ENCODE data around the gene SPATS2L. TPM values are rescaled to one million over a fixed set of nuclear protein-coding genes. Genes with fewer than 3 reads are reported as not detected.
A peak's percentile ranks its signal among the peaks of the same experiment; 100 is the strongest.

The SPATS2L gene
- total and polyA plus RNA-seq, 8 donors, result 36.8 to 245 (median 80.7) TPM

DNA sequence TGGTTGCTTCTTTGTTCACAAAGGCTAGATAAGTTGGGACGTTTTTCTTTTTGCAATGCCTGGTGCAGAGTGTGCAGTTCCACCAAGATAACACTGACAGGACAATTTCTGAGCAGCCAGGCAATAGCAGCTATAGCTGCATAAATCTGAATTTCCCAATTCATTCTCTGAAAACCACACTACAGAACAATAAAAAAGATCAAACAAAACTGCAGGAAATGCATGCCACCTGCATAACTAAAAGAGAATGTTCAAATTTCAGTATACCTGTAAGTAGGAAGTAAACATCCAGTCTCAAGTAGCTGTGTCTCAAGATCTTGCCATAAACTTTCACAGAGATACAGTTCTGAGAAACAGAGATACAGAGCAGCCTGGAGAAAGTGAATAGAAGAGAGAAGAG, 208.7 kb downstream of the SPATS2L start:
- WGBS, 5 donors, result 12 to 30% (median 17%) methylated on average over 1 of the region's 1 CpG
- intact Hi-C loops (cut with DNase I; ENCODE audit: low total_unique reads), result no loop called here
- no peak overlapping the region for H3K27ac ChIP-seq
- H3K27me3 ChIP-seq, result peaks cover 0 to 13% (median 0%) of the 10 kb centered on the region in 3 donors
- no peaks in the 10 kb centered on the region for H3K9me3 ChIP-seq
- no peak for DNase-seq
- H3K36me3 ChIP-seq, result no peaks in the 10 kb centered on the region
- TF ChIP-seq POLR2AphosphoS5 (IDR thresholded peaks at IDR 0.05), result no peak
- no peak for TF ChIP-seq POLR2A (IDR thresholded peaks at IDR 0.05)
- no peak for TF ChIP-seq EP300 (IDR thresholded peaks at IDR 0.05)
- no peak overlapping the region for H3K4me3 ChIP-seq
- peaks cover 0 to 8% (median 3%) of the 10 kb centered on the region in 4 donors for H3K4me1 ChIP-seq

DNA sequence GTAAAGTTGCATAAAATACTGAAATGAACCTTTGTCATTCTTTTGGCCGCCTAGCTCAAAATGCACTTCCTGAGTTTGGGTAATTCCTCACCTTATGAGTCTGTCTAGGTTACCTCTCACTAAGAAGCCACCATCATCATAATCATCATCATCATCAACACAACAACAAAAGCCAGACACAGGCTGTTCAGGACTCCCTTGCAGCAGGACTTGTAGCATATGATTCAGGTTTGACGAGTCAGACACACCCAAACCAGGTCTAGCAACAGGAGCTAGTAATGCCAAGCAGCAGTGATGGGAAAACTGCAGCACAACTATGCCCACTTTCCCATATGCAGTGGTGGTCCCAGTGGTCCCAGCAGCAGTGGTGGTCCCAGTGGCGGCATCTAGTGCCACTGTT, 216.7 kb downstream of the SPATS2L start:
- H3K4me1 ChIP-seq, result peaks cover 6 to 11% (median 10%) of the 10 kb centered on the region in 4 donors
- H3K27ac ChIP-seq, result no peak overlapping the region
- WGBS, 5 donors, result 65 to 83% (median 78%) methylated on average over 3 of the region's 3 CpGs
- no peaks in the 10 kb centered on the region for H3K9me3 ChIP-seq
- TF ChIP-seq EP300 (IDR thresholded peaks at IDR 0.05) (no peak), POLR2A (IDR thresholded peaks at IDR 0.05) (no peak), POLR2AphosphoS5 (IDR thresholded peaks at IDR 0.05) (no peak)
- TF ChIP-seq, protein P1, sequence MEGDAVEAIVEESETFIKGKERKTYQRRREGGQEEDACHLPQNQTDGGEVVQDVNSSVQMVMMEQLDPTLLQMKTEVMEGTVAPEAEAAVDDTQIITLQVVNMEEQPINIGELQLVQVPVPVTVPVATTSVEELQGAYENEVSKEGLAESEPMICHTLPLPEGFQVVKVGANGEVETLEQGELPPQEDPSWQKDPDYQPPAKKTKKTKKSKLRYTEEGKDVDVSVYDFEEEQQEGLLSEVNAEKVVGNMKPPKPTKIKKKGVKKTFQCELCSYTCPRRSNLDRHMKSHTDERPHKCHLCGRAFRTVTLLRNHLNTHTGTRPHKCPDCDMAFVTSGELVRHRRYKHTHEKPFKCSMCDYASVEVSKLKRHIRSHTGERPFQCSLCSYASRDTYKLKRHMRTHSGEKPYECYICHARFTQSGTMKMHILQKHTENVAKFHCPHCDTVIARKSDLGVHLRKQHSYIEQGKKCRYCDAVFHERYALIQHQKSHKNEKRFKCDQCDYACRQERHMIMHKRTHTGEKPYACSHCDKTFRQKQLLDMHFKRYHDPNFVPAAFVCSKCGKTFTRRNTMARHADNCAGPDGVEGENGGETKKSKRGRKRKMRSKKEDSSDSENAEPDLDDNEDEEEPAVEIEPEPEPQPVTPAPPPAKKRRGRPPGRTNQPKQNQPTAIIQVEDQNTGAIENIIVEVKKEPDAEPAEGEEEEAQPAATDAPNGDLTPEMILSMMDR (IDR thresholded peaks at IDR 0.05), result no peak
- DNase-seq, result no peak
- no peak overlapping the region for H3K4me3 ChIP-seq
- H3K27me3 ChIP-seq, result peaks cover 0 to 12% (median 0%) of the 10 kb centered on the region in 3 donors
- no peaks in the 10 kb centered on the region for H3K36me3 ChIP-seq
- intact Hi-C loops (cut with DNase I; ENCODE audit: low total_unique reads), result no loop called here

DNA sequence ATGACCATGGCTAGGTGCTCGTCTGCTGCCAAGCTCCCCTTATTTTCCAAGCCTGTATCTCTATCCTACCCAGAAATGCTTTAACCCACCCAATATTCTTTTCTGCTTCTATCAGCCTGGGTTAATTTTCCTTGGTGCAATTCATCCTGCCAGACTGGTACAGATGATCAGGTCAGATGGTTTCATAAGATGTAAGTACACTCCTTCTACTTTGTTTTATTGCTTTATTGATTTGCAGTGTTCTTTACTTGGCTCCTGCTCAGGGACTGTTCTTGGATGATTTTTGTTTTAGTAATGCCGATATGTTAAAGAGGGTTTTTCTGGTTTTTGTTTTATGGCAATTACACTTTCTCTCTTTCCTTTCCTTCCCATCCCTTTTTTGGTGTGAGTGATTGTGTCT, 217.1 kb downstream of the SPATS2L start:
- DNase-seq, result no peak
- intact Hi-C loops (cut with DNase I; ENCODE audit: low total_unique reads), result no loop called here
- Histone ChIP-seq H3K4me1 (peaks cover 6 to 11% (median 10%) of the 10 kb centered on the region in 4 donors), H3K36me3 (no peaks in the 10 kb centered on the region), H3K27me3 (peaks cover 0 to 12% (median 0%) of the 10 kb centered on the region in 3 donors), H3K9me3 (no peaks in the 10 kb centered on the region), H3K27ac (no peak overlapping the region), H3K4me3 (no peak overlapping the region)
- TF ChIP-seq POLR2A (IDR thresholded peaks at IDR 0.05) (no peak), EP300 (IDR thresholded peaks at IDR 0.05) (no peak), POLR2AphosphoS5 (IDR thresholded peaks at IDR 0.05) (no peak)
- TF ChIP-seq, protein P1 (IDR thresholded peaks at IDR 0.05), result no peak
- 84 to 92% (median 87%) methylated on average over 2 of the region's 2 CpGs for WGBS, 5 donors

- Histone ChIP-seq H3K36me3 (no peaks in the 10 kb centered on the region), H3K4me3 (peak overlapping the region in 1 of 4 donors; percentile 98), H3K9me3 (no peaks in the 10 kb centered on the region), H3K27me3 (peaks cover 0 to 12% (median 0%) of the 10 kb centered on the region in 3 donors), H3K4me1 (peaks cover 6 to 11% (median 10%) of the 10 kb centered on the region in 4 donors), H3K27ac (no peak overlapping the region)
- DNase-seq, result no peak
- WGBS, 5 donors, result 41 to 58% (median 56%) methylated on average over 2 of the region's 2 CpGs
- intact Hi-C loops (cut with DNase I; ENCODE audit: low total_unique reads), result no loop called here
- TF ChIP-seq POLR2AphosphoS5 (IDR thresholded peaks at IDR 0.05) (no peak), POLR2A (IDR thresholded peaks at IDR 0.05) (no peak), EP300 (IDR thresholded peaks at IDR 0.05) (no peak)
- TF ChIP-seq, protein P1 (IDR thresholded peaks at IDR 0.05), result no peak
These were observed 218.6 kb downstream of the SPATS2L start for GRCh38 chr2:200525066-200525465.

GRCh38 chr2:200525551-200525881, 219.0 kb downstream of the SPATS2L start:
- intact Hi-C loops (cut with DNase I; ENCODE audit: low total_unique reads), result no loop called here
- peak overlapping the region; percentile 28 to 80 (median 68) for H3K27ac ChIP-seq
- peak overlapping the region; percentile 69 to 98 (median 88) for H3K4me3 ChIP-seq

More at GRCh38 chr2:200525551-200525881, 219.0 kb downstream of the SPATS2L start:
- Histone ChIP-seq H3K36me3 (no peaks in the 10 kb centered on the region), H3K27me3 (peaks cover 0 to 12% (median 0%) of the 10 kb centered on the region in 3 donors), H3K4me1 (peaks cover 6 to 11% (median 10%) of the 10 kb centered on the region in 4 donors), H3K9me3 (no peaks in the 10 kb centered on the region)
- TF ChIP-seq POLR2AphosphoS5 (IDR thresholded peaks at IDR 0.05), result no peak
- TF ChIP-seq EP300 (IDR thresholded peaks at IDR 0.05), result no peak
- TF ChIP-seq, protein P1 (IDR thresholded peaks at IDR 0.05), result no peak
- no peak for TF ChIP-seq POLR2A (IDR thresholded peaks at IDR 0.05)
- WGBS, 5 donors, result 12 to 26% (median 24%) methylated on average over 7 of the region's 7 CpGs
- DNase-seq, result no peak
